Stimulated activated CD8-positive, alpha-beta memory T cell treated with anti-CD3 and anti-CD28 coated beads, Interleukin-7, amount 100 ng/mL, for 1 hour (primary cell): ENCODE results near the gene PDE6B.
"Not testable (repeated sequence)": the region's sequence is repeated elsewhere in the genome, so short reads cannot be mapped to it uniquely, and the experiment has no call there.

Experiments
- DNase-seq, 2 donors: peaks; one replicate each; pipeline ENCODE4 v3.0.0-alpha.2; 2020; ENCODE audit warnings: low read depth in 2 of 2

Gene PDE6B

GRCh38 chr4:669806-670559 is 44.6 kb downstream of the PDE6B start:
- DNase-seq = not testable (repeated sequence)

DNA sequence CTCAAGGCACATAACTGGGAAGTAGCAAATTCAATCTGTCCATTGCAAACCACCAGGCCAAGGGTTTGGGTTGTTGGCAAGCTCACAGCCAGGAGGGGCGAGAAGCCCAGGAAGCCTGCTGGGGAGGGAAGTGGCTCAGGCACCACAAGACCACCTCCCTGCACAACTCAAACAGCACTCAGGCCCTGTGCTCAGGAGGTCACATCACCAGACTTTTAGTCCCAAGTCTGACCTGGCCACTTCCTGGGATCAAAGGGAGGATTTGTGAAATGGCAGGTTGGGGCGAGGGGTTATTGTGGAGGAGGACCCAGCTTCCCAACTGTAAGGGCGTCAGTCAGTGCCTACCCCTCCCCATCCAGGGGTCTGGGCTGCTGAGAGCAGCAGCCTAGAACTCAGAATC is 46.4 kb downstream of the PDE6B start:
- DNase-seq = no peak

DNA sequence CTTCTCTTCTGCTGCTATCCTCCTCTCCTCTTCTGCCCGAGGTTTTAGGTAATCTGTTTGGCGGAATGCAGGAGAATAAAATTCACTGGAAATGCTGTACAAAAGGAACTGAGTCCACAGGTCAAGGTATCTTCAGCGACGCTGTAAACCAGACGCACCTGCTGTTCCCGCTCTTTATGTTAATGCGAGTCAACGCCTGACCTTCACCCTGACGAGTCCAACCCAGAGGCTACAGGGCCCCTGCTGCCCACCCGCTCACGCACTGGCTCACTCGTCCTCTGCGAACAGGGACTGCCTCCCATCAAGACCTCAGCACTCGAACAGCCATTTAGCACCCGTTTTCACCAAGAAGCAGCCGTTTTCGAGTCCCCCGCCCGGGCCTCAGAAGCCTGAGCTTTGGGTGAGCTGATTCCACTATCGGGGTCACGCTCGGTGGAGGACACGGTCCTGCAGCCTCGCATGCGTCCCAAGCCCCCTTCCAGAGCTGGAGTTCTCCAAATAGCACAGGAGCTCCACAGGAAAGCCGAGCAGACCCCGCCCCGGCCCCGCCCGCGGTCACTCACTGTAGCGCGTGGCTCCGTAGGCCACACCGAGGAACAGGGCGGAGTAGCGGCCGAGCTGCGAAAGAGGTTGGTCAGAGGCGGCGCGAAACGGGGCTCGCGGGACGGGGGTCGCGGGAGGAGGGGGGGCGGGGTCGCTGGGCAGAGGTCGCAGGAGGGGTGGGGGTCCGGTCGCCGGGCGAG is 48.1 kb downstream of the PDE6B start:
- DNase-seq = no peak

GRCh38 chr4:674172-675035 is 49.0 kb downstream of the PDE6B start, which contains the start of the genes ATP5ME and MYL5:
ATP5ME (minus strand) TSS chr4:674276; CDS start chr4:674247, 29 bp downstream.
MYL5 (plus strand) TSS chr4:674542; CDS start chr4:678027, 3,485 bp downstream.
- DNase-seq = peak; percentile 96 to 98

GRCh38 chr4:675036-675882 is 49.9 kb downstream of the PDE6B start:
- DNase-seq = no peak

DNA sequence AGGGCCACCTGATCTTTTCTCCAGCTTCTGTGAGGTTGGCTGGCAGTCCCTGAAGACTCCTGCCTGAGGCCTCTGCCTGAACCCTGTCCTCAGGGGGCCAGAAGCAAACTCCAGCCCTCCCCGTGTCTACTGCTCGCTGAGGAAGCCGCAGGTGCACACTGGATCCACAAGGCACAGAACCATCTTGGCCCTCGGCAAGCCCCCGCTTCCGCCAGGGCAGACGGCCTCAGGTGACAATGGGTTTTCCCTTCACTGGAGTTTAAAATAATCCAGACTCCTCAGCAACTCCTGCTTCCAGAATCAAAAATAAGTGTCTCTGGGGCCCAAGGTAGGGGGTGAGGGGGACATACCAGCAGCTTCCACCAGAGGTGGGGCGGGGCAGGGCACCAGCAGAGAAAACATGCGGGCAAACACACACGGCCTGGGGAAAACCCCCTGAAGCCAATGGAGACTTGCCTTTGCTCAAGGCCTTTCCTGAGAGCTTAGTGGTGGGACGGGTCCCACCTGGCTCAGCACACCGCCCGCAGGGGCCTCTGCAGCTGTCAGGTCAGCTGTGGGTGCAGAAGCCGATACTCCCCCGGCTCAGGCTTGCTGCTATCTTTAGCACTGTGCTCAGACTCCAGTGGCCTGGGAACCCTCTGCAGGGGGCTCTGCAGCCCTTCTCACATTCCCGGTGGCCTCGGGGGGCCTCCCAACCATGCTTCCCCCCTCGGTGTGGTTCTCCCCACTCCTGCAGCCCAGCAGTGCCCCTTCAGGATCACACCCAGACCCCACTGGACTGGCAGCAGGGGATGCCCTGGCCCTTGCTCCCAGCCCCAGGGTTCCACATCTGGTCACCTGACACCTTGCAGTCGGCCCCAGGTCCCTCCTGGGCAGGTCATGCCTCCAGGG is 50.9 kb downstream of the PDE6B start:
- DNase-seq = no peak

DNA sequence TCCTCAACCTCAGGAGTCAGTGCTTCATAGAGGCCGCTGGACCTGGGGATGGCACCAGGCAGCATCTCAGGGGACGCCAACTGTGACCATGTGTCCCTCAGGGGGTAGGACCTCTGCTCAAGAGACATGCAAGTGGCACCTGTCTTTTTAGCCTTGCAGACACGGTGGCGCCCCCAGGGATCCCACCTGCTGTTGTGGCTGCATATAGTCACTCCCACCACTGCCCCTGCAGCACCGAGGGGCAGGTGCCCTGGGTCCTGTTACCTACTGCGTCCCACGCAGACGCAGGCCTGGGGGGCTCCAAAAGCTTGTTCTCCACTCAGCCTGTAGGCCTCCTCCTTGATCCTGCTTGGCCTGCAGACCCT is 51.5 kb downstream of the PDE6B start:
- DNase-seq = no peak

DNA sequence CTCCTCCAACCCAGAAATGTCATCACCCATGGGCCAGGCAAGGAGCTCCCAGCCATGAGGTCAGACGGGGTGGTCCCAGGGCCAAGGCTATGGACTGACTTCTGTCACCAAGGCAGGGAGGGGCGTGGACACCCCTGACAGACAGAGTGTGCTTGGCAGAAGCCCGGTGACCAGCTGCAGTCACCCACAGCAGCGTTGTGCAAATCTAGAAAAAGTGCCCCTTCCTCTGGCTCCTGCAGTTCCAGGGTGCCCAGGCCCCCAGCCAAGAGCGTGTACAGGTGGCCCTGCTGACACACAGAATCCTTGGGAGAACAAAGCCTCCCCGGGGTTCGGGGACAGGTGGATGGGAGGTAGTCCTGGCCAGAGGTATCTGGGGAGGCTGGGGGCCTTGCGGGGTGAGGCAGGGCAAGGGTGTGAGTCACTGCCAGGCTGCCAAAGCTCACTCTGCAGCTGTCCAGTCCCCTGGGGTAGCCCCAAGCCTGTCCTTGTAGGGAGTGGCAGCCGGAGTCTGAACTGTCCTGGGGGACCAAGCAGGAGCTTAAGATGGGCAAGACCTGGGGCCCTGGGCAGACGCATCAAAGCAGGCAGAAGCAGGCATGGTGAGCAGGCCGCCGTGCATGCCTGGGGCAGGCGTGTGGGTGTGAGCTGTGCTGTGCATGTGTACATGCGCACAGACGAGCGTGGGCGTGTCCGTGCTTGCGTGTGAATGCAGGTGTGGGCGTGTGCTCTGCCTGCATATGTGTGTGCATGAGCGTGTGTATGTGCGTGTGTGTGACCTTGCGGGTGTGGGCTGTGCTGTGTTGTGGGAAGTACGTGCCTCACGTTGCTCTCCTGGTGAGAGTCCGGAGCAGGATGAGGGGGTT is 52.3 kb downstream of the PDE6B start:
- no peak for DNase-seq

DNA sequence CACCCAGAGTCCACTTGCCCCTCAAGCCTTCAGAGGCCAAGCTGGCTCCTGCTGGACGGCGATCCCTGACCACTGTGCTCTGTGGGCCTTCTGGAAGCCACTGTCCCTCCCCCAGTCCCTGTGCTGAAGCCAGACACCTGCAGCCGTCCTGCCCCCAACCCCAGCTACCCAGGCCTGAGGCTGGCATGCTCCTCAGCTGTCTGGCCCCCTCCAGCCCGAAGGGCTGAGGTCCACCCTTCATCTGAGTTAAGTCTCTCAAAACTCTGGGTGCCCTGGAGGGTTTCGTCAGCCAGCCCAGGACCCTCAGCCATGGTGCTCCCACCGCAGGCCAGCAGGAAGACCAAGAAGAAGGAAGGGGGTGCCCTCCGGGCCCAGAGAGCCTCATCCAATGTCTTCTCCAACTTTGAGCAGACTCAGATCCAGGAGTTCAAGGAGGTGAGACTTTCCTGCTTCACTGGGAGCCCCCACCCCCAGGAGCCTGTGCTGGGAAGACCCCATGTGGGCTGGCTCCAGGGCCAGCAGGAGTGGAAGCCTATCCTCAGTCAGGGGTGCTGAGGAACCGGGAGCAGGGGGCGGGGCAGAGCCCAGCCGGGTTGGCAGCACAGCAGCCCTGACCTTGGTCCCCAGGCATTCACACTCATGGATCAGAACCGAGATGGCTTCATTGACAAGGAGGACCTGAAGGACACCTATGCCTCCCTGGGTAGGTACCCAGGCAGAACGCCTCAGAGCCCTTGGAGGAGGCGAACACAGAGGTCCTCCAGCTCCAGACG is 53.1 kb downstream of the PDE6B start:
- DNase-seq = no peak

- no peak for DNase-seq
These were observed 53.7 kb downstream of the PDE6B start for GRCh38 chr4:679104-679481.

- DNase-seq = no peak
These were observed 54.3 kb downstream of the PDE6B start for GRCh38 chr4:679629-680028.

- DNase-seq = no peak
These were observed 54.7 kb downstream of the PDE6B start for GRCh38 chr4:680091-680490.

DNA sequence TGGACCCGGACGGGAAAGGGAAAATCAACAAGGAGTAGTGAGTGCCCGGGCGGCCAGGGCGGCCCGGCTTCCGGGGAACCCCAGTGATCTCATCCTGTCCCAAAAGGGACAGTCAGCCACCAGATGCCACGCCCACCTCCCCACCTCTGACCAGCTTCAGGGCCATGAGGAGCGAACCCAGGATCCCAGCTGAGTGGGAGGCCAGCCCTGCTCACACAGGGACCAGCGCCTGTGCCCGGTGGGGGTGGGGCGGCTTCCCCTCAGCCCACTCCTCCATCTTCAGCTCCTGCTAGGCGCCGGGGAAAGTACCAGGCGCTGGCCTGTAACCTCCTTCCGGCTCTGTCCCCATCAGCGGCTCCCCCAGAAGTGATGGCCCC is 55.2 kb downstream of the PDE6B start:
- no peak for DNase-seq

- DNase-seq = no peak
These were observed 55.7 kb downstream of the PDE6B start for GRCh38 chr4:680928-681645.

- no peak for DNase-seq
These were observed 56.5 kb downstream of the PDE6B start for GRCh38 chr4:681736-682451.

- DNase-seq = no peak
These were observed 57.3 kb downstream of the PDE6B start for GRCh38 chr4:682490-683172.
